Choroid plexus epithelial cell (primary cell): Measurements from ENCODE around the gene OR52K2.

Experiments used
- DNase-seq: peaks from one replicate; pipeline ENCODE4 v3.0.0-alpha.2; 2010; ENCODE audit warnings: low read depth
- H3K4me3 ChIP-seq: 2 replicates; pipeline ENCODE4 v1.5.1; 2011; ENCODE audit warnings: low read depth, mild to moderate bottlenecking, control low read depth, low read length, moderate library complexity
- CTCF ChIP-seq: conservative IDR thresholded peaks from 2 replicates; pipeline ENCODE4 v1.5.1; 2011; ENCODE audit warnings: low read depth, mild to moderate bottlenecking, control low read depth, inconsistent platforms, low read length, moderate library complexity

The OR52K2 gene

GRCh38 chr11:4495487-4495886 is 46.4 kb downstream of the OR52K2 start:
- no peak for DNase-seq
- TF ChIP-seq CTCF, result no peak
- H3K4me3 ChIP-seq, result no peak overlapping the region

GRCh38 chr11:4495986-4496385 is 46.9 kb downstream of the OR52K2 start:
- no peak for TF ChIP-seq CTCF
- DNase-seq, result no peak
- no peak overlapping the region for H3K4me3 ChIP-seq

GRCh38 chr11:4496557-4497248 is 47.6 kb downstream of the OR52K2 start:
- no peak for TF ChIP-seq CTCF
- no peak overlapping the region for H3K4me3 ChIP-seq
- no peak for DNase-seq
